HEK293 (cell line): ENCODE data around the gene THPO.

Experiments used
- ATF2 ChIP-seq: fragments of 450-650 bp; formaldehyde crosslinking; IDR thresholded peaks from 2 replicates; pipeline ENCODE4 v1.5.1; 2016; ENCODE audit warnings: missing biosample characterization, missing genetic modification characterization, low read depth
- BCL11A ChIP-seq: fragments of 450-650 bp; formaldehyde crosslinking; IDR thresholded peaks from 2 replicates; pipeline ENCODE4 v1.5.1; 2016; ENCODE audit warnings: low read depth, missing biosample characterization, missing genetic modification characterization
- CTCF ChIP-seq: fragments of 450-650 bp; formaldehyde crosslinking; IDR thresholded peaks from 2 replicates; pipeline ENCODE4 v1.5.1; 2016; ENCODE audit warnings: missing biosample characterization, missing genetic modification characterization
- ELK4 ChIP-seq: IDR thresholded peaks from 2 replicates; pipeline ENCODE4 v1.6.1; 2011; ENCODE audit warnings: mild to moderate bottlenecking, low read depth, low read length, borderline replicate concordance
- ZBTB8A ChIP-seq: fragments of 450-650 bp; formaldehyde crosslinking; IDR thresholded peaks from 2 replicates; pipeline ENCODE4 v1.5.1; 2016; ENCODE audit warnings: missing biosample characterization, missing genetic modification characterization
- ZFP41 ChIP-seq: fragments of 450-650 bp; formaldehyde crosslinking; IDR thresholded peaks from 2 replicates; pipeline ENCODE4 v1.5.1; 2016; ENCODE audit warnings: missing biosample characterization, missing genetic modification characterization, borderline replicate concordance
- ZNF175 ChIP-seq: fragments of 450-650 bp; formaldehyde crosslinking; IDR thresholded peaks from 2 replicates; pipeline ENCODE4 v1.5.1; 2016; ENCODE audit warnings: missing biosample characterization, missing genetic modification characterization
- ZNF24 ChIP-seq: fragments of 450-650 bp; formaldehyde crosslinking; IDR thresholded peaks from 2 replicates; pipeline ENCODE4 v1.5.1; 2016; ENCODE audit warnings: missing biosample characterization, missing genetic modification characterization
- ZNF362 ChIP-seq: fragments of 450-650 bp; formaldehyde crosslinking; IDR thresholded peaks from 2 replicates; pipeline ENCODE4 v1.5.1; 2016; ENCODE audit warnings: missing biosample characterization, missing genetic modification characterization
- ZNF639 ChIP-seq: fragments of 450-650 bp; formaldehyde crosslinking; IDR thresholded peaks from 2 replicates; pipeline ENCODE4 v1.5.1; 2016; ENCODE audit warnings: missing biosample characterization, missing genetic modification characterization

GRCh38 chr3:184358124-184358767 is 19.8 kb downstream of the THPO start:
- TF ChIP-seq ZNF362 (tag by site-specific recombination) (no peak), ZFP41 (tag by site-specific recombination) (no peak), ZNF639 (tag by site-specific recombination) (no peak), ZNF175 (tag by site-specific recombination) (no peak), CTCF (tag by site-specific recombination) (no peak), BCL11A (tag by site-specific recombination) (no peak), ELK4 (no peak), ZNF24 (tag by site-specific recombination) (no peak), ZBTB8A (tag by site-specific recombination) (no peak), ATF2 (tag by site-specific recombination) (no peak)
